Uterus (tissue), 4 donors: ENCODE measurements around the gene DUSP9. TPM values are rescaled to one million over a fixed set of nuclear protein-coding genes. Genes with fewer than 3 reads are reported as not detected.
A peak's percentile ranks its signal among the peaks of the same experiment; 100 is the strongest.

ENCODE experiments used
- DNase-seq, 2 donors: peaks; one replicate each; pipeline ENCODE4 v3.0.0-alpha.2; 2019 to 2020
- H3K27ac ChIP-seq, 2 donors: fragments of 200-600 bp; sonication (generic); 1 replicate in 1 of 2; 2 replicates in 1 of 2; pipeline ENCODE4 v1.5.1; 2016 to 2018
- H3K27me3 ChIP-seq, 2 donors: fragments of 200-600 bp; sonication (generic); one replicate each; pipeline ENCODE4 v1.5.1; 2018 to 2019; ENCODE audit warnings: control low read depth in 1 of 2
- H3K36me3 ChIP-seq, 2 donors: fragments of 200-600 bp; sonication (generic); one replicate each; pipeline ENCODE4 v1.5.1; 2019; ENCODE audit warnings: control low read depth in 1 of 2
- H3K4me1 ChIP-seq, 2 donors: fragments of 200-600 bp; sonication (generic); one replicate each; pipeline ENCODE4 v1.5.1; 2018 to 2019; ENCODE audit warnings: control low read depth in 1 of 2
- H3K4me3 ChIP-seq, 2 donors: fragments of 200-600 bp; sonication (generic); 1 replicate in 1 of 2; 2 replicates in 1 of 2; pipeline ENCODE4 v1.5.1; 2018 to 2019; ENCODE audit warnings: mild to moderate bottlenecking in 1 of 2
- H3K9me3 ChIP-seq, 2 donors: fragments of 200-600 bp; sonication (generic); one replicate each; pipeline ENCODE4 v1.5.1; 2019; ENCODE audit warnings: control low read depth in 1 of 2
- CTCF ChIP-seq, 4 experiments: fragments of 200-600 bp in 2 of 4; fragments of 450-650 bp in 2 of 4; sonication (generic) in 2 of 4; IDR thresholded peaks; one replicate each; pipeline ENCODE4 v1.5.1; 2016 to 2019; ENCODE audit warnings: antibody characterized with exemption in 4 of 4, mild to moderate bottlenecking in 2 of 4, moderate library complexity in 1 of 4
- POLR2A ChIP-seq, 2 donors: fragments of 450-650 bp; IDR thresholded peaks; one replicate each; pipeline ENCODE4 v1.6.1; 2016; ENCODE audit warnings: antibody characterized with exemption in 2 of 2, mild to moderate bottlenecking in 1 of 2, moderate library complexity in 1 of 2
- intact Hi-C: fragments of 100-400 bp; cut with DNase I; formaldehyde crosslinking; loops from one replicate; pipeline ENCODE4 v1.15.1; 2023; ENCODE audit warnings: low total_unique reads
- total RNA-seq, 4 donors: library from RNA; depleted of rRNA in 3 of 4; stranded (reverse); fragments of >200 nt in 3 of 4; gene quantifications; one replicate each; pipeline versions ENCODE4 v1.1.0 to v1.2.4, GENCODE V29; 2014 to 2023
- donor health status: DM: yes; HTN: yes; CAD: no.

Gene DUSP9
- total RNA-seq, 4 donors from 2014 or later, result 0.21 TPM; not detected in 3

- no peak overlapping the region for H3K27ac ChIP-seq
- peak in 1 of 2 donors; percentile 2 for DNase-seq
- TF ChIP-seq CTCF (IDR thresholded peaks at IDR 0.05) (no peak), POLR2A (IDR thresholded peaks at IDR 0.05) (no peak)
- H3K9me3 ChIP-seq, result no peaks in the 10 kb centered on the region
- no peaks in the 10 kb centered on the region for H3K36me3 ChIP-seq
- intact Hi-C loops, result no loop called here
- H3K4me1 ChIP-seq, result no peaks in the 10 kb centered on the region
- H3K4me3 ChIP-seq, result no peak overlapping the region
- H3K27me3 ChIP-seq, result no peaks in the 10 kb centered on the region
Measured at GRCh38 chrX:153622661-153623309, 24.2 kb upstream of the DUSP9 start.

- TF ChIP-seq POLR2A (IDR thresholded peaks at IDR 0.05), result no peak
- no peak for TF ChIP-seq CTCF (IDR thresholded peaks at IDR 0.05)
- no peaks in the 10 kb centered on the region for H3K4me1 ChIP-seq
- H3K4me3 ChIP-seq, result no peak overlapping the region
- no peaks in the 10 kb centered on the region for H3K36me3 ChIP-seq
- H3K9me3 ChIP-seq, result no peaks in the 10 kb centered on the region
- intact Hi-C loops, result no loop called here
- H3K27ac ChIP-seq, result no peak overlapping the region
- peak in 1 of 2 donors; percentile 6 for DNase-seq
- H3K27me3 ChIP-seq, result no peaks in the 10 kb centered on the region
Measured at GRCh38 chrX:153623310-153624029, 23.5 kb upstream of the DUSP9 start.

DNA sequence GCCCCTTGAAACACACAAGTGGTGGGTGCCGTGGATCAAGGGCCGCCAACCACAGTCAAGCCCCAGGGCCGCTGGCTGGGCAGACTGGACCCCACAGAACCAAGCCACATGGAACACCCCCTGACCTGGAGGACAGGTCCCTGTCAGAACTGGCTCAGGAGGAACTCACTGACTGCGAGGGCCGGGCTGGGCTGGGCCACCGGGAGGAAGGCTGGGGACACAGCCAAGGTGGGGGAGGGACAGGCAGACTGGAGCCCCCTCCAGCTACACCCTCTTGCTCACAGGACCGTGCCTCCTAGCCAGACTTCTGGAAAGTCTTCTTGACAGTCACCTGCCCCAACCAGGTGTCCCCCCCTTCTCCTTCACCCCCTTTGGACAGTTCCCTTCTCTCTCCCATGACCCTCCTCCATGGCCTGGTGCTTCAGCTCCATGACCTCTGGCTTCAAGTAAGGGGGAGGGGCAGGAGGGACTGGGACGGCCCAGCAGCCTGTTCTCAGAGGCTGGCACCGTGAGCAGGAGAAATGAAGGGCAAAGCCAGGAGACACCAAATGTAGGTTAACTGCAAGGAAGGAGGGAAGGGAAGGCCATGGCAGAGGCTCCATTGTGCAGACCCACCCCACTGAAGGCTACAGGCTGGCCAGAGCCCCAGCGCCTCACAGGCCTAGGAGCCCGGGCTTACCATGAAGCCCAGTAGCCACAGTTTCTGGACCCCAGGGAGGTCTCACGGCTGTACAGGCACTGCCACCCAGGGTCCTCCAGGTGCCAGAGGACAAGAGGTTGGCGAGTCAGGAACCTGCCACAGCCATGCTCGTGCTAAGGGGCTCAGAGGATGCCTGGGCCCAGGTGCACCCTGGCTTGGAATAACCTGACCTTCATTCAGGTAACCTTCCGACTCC is 22.6 kb upstream of the DUSP9 start:
- no peaks in the 10 kb centered on the region for H3K9me3 ChIP-seq
- H3K4me1 ChIP-seq, result no peaks in the 10 kb centered on the region
- H3K27me3 ChIP-seq, result no peaks in the 10 kb centered on the region
- peak in 1 of 2 donors; percentile 7 for DNase-seq
- no peak overlapping the region for H3K4me3 ChIP-seq
- no peaks in the 10 kb centered on the region for H3K36me3 ChIP-seq
- H3K27ac ChIP-seq, result no peak overlapping the region
- no peak for TF ChIP-seq POLR2A (IDR thresholded peaks at IDR 0.05)
- TF ChIP-seq CTCF (IDR thresholded peaks at IDR 0.05), result no peak
- intact Hi-C loops, result no loop called here

DNA sequence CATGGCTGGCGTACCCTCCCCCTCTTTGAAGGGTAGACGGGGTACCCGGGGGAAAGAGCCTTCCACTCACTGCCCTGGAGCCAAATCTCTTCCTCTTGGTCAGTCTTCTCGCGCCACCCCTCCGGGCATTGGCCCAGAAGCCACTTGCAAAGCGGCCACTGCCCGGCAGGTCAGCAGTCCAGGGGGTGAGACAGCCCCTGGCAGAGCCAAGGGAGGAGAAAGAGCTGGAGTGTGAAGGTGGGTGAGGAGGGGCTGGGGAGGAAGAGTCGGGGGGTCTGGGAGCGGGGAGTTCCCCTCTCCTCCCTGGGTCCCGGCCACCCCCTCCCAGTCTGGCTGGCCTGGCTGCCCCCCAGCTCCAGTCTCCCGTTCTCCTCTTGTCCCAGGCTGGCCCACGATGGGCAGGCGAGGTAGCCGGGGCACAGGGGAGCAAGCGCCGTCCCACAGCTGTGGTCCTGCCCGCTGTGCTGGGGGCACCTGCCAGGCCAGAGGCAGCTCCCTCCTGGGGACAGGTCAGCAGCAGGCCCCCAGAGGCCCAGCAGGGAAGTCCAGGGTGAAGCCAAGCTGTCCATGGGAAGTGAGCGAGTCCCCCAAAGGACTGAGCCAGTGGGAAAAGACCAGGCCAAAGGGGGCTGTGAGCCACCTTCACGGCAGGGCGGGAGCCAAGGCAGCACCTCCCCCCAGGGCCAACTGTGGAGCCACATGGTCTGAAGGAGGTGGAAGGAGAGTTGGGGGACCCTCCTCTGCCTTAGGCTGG is 21.6 kb upstream of the DUSP9 start:
- TF ChIP-seq CTCF (IDR thresholded peaks at IDR 0.05) (no peak), POLR2A (IDR thresholded peaks at IDR 0.05) (no peak)
- DNase-seq, result peak in 1 of 2 donors; percentile 5
- H3K4me3 ChIP-seq, result no peak overlapping the region
- H3K4me1 ChIP-seq, result no peaks in the 10 kb centered on the region
- H3K9me3 ChIP-seq, result no peaks in the 10 kb centered on the region
- H3K36me3 ChIP-seq, result no peaks in the 10 kb centered on the region
- intact Hi-C loops, result no loop called here
- H3K27ac ChIP-seq, result no peak overlapping the region
- no peaks in the 10 kb centered on the region for H3K27me3 ChIP-seq
